ENCODE measurements around the gene SMARCC1.
"Not testable (repeated sequence)": the region's sequence is repeated elsewhere in the genome, so short reads cannot be mapped to it uniquely, and the experiment has no call there.

Gene SMARCC1

DNA sequence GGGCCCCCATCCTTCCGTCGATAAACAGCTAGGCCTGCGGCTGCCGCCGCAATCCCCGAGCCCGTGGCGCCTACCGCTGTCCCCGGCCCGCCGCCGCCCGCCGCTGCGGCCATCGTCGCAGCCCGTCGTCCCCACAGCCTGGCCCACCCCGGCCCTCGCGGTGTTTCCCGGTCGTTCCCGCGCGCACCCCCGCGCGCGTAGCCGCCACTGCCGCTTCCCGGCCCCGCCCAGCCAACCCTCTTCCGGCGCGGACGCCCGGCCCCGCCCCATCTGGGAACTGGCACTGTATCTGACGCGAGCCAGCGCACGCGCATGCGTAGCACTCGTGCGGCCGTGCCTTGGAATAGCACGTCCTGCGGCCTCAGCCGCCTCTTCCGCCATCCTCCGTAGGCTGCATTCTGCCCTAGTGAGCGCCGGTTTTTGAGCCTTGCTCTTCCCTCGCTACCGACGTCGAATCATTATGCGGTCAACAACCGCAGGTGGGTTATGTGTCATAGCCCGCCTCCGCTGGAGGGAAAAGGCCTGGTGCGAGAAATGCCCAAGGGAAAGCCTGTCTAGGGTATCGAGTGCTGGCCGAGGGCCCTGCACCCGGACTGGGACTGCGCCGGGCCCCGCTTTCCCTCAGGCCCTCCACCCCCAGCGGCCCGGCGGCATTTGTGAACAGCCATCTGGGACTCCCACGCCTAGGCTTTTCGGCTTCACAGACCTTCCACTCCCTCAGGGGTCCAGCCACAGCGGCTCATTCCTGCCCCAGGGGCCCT is at the start of gene SMARCC1:
Gene SMARCC1, minus strand, starts transcription at position 209 of the 761 bp plus-strand sequence. Its CDS starts 96 bp downstream, at position 113.
- DNase-seq (ENCODE audit: low read depth in 1 of 2, low spot score in 1 of 2), result peak; percentile 94

DNA sequence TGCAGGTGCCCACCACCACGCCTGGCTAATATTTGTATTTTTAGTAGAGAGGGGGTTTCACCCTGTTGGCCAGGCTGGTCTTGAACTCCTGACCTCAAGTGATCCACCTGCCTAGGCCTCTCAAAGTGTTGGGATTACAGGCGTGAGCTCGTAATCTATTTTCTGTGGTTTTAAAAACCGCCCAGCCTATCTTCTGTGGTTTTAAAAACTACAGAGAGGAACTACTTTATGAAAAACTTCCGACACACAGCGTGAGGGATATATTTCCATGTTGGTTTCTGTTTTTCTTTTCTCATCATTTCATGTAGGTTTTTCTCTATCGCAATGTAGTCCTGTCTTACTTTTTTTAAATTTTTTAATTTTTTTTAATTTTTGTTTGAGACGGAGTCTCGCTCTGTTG is 47.8 kb upstream of the SMARCC1 start:
- DNase-seq (ENCODE audit: low read depth in 1 of 2, low spot score in 1 of 2), result not testable (repeated sequence)

DNA sequence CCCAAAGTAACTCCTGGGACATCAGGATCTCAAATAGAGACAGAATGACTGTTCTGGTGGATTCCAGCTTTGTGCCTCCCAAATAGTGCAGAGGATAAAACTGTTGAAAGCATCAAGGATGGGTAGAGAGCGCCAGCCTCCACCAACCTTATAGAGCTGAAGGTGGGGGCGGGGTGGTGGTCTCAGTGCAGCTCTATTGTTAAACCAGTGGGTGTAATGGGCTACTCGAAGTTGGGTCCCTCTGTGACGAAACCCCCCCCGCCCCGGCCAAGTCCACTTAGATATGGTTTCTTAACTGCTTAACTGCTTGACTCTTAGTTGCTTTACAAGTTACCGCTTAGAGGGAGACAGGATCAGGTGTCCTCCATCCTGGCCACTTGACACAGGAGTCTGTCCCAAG is 43.9 kb upstream of the SMARCC1 start:
- DNase-seq (ENCODE audit: low read depth in 1 of 2, low spot score in 1 of 2), result no peak

DNA sequence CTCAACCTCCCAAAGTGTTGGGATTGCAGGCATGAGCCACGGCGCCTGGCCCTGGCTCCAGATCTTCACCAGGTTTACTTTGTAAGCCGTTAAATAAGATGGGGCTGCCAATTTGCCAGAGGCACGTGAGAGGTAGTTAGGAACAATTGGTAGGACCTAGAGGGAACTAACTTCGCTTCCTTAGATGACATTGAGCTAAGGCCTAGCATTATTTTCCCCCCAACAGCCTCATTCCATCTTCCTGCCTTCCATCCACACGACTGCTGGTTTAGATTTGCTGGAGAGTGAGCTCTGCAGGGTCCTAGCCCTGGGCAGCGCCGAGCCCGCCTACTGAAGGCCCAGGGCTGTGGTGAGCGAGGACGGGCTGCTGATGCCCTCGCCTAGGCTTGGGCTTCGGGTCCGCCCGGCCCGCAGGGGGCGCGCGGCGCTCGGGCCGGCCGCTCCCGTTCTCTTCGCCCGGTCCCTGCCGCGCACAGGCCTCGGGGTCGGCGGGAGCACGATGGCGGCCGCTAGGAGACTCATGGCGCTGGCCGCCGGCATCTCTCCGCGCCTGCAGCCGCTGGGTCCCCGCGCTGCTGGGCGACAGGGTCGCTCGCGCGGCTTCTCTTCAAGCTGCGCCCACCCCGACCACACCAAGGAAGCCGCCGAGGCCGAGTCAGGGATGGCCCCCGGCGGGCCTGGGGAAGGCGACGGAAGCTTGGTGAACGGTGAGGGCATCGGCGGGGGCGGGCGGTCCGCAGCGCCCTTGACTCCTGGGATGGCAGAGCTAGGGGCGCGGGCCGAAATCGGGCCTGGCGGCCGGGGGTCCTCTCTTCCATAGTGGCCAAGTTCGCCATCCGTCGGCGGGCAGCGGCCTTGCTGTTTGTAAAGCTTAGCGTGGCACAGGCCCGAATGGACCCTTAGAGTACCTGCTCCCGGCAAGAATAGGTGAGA is 43.1 kb upstream of the SMARCC1 start:
- peak; percentile 62 to 67 for DNase-seq (ENCODE audit: low read depth in 1 of 2, low spot score in 1 of 2)

DNA sequence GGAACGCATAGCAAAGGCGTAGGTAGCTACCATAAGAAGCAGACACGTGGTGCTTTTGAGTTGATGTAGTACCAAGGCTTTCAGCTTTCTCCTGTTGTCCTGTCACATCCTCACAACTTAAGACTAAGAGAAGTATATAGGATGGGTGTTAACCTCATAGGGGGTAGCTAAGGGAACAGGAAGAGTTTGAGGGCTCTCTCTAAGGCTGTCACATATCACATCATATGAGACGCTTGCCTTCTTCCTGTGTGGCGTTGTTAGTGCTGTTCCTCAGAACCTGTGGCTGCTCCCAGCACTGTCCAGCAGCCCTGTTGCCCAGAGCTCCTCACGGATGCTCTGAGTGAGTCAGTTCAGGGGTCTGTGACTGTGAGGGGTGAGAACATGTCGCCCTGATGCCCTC is 35.9 kb upstream of the SMARCC1 start:
- no peak for DNase-seq (ENCODE audit: low read depth in 1 of 2, low spot score in 1 of 2)

DNA sequence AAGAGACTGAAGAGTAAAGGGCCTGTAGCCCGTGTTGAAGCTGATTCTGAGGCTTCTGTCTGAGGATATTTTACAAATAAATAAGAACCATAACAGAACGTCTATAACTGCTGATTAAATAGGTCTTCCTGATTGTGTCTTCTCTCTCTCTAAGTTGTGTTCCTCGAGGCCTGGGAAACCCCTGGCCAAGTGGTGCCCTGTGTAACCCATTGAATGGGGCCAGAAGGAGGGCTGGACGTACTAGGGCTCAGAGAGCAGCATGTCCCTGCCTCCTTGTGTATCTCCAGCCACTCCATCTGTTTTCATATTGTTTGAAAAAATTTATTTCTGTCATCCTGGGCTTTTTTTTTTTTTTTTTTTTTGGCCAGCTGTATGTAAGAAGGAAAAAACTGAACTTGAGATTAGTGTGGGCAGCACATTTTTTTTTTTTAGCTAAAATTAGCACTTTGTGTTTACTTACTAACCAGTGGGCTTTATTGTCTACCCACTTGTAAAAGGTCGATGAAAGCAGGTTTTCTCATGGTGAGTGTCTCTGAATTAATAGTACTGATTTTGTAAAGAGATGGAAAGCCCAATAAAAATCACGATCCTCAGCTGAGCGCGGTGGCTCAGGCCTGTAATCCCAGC is 32.0 kb upstream of the SMARCC1 start:
- DNase-seq (ENCODE audit: low read depth in 1 of 2, low spot score in 1 of 2), result no peak

DNA sequence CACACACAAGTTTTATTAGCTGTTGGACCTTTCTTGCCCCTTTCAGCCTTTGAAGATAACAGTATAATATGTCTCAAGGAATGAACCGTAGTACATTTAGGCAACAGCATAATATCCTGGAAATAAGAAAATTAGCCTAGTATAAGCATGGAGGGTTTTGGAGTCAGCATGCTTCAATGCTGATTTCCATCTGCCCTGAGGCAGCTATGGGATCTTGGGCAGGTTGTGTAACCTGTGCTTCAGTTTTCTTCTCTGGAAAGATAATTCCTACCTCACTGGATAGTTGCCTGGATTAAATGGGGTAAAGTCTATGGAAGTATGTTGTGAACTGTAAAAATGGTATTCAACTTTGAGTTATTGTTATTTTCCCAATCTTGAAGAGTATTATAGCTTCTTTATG is 22.9 kb upstream of the SMARCC1 start:
- no peak for DNase-seq (ENCODE audit: low read depth in 1 of 2, low spot score in 1 of 2)

DNA sequence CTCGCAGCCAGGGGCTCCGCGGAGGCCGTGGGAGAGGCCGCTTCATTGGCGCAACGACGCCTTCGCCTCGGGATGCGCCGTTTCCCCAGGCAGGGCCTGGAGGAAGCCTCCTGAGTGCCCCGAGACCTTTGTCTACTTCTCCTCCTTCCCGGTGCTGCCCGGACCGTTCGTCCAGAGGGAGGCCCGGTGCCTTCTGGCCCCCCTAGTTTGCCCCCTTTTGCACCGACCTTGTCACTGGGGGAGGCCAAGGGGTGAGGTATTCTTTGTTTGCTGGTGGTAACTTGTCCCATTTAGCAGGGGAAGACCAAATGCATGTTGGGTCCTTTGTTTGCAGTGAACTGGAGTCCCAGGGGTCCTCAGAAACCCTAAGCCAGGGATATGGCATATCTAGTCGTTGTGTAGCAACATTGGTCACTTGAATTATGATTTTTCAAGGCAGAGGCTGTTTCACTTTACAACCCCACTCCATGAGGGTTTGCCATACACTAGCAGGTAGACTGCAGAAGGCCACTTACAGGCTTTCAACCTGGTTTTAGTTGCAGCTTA is 21.9 kb upstream of the SMARCC1 start:
- DNase-seq (ENCODE audit: low read depth in 1 of 2, low spot score in 1 of 2), result no peak

DNA sequence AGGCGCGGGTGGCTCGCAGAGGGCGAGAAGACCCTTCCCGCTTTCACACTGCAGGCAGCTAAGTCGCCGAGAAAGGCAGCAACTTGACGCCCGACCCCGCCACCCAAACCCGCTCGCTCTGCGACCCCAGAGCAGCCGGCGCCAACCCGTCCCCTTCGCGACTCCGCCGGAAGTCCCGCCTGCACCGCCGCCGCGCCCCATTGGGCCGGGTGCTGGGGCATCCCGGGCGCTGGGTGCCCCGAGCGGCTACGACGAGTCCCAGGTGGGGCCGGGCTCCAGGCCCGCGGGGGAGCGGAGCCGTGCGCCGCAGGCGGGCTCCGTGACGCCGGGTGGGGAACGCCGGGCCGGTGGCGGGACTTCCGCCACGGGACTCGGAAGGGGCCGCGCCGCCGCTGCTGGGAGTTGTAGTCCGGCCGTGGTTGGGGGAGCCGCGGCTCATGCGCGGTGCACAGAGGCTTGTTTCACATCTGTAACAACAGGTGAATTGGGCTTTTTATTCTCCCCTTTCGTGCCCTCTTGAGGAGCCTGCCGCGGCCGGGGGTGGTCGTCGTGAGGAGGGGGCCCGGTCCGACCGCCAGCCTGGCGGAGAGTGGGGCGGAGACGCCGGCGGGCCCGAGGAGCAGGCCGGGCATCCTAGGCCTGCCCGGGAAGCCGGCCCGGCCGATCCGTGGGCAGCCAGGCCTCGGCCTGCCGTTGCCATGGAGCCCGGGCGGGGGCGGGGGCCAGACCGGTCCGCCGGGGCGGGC is 21.2 kb upstream of the SMARCC1 start, which contains the start of gene DHX30:
Gene DHX30, plus strand, starts transcription at position 405 of the 746 bp plus-strand sequence. CDS start 7,546 bp downstream, outside the sequence.
- DNase-seq (ENCODE audit: low read depth in 1 of 2, low spot score in 1 of 2), result peak; percentile 67 to 77

DNA sequence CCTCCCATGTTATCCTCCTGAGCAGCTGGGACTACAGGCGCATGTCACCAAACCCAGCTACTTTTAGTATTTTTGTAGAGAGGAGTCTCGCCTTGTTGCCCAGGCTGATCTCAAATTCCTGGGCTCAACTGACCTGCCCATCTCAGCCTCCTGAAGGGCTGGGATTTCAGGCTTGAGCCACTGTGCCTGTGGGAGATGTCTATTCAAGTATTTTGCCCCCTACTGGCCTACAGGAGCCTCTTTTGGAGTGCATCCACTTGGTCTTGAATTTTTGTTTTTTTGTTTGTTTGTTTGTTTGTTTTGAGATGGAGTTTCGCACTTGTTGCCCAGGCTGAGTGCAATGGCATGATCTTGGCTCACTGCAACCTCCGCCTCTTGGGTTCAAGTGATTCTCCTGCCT is 18.0 kb upstream of the SMARCC1 start:
- DNase-seq (ENCODE audit: low read depth in 1 of 2, low spot score in 1 of 2), result no peak

DNA sequence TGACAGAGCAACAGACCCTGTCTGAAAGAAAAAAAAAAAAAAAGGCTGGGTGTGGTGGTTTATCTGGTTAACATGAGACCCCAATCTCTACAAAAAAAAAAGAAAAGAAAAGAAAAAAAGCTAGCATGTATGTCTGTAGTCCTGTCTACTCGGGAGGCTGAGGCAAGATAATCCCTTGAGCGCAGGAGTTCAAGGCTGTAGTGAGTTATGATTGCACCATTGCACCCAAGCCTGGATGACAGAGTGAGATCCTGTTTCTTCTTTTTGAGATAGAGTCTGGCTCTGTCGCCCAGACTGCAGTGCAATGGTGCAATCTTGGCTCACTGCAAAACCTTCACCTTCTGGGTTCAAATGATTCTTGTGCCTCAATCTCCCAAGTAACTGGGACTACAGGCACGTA is 12.9 kb upstream of the SMARCC1 start:
- no peak for DNase-seq (ENCODE audit: low read depth in 1 of 2, low spot score in 1 of 2)

DNA sequence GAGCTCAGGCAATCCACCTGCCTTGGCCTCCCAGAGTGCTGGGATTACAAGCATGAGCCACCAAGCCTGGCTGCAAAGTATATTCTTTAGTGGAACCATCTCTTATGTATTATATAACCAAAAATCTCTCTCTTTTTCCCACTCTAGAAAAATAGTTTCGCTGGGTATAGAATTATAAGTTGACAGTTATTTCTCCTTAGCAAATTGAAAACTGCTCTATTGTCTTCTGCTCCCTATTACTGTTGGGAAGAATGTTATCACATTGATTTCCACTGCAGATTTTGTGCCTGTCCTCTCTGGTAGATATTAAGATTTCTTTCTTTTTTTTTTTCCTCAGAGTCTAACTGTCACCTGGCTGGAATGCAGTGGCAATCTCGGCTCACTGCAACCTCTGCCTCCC is 11.0 kb upstream of the SMARCC1 start:
- DNase-seq (ENCODE audit: low read depth in 1 of 2, low spot score in 1 of 2), result no peak

DNA sequence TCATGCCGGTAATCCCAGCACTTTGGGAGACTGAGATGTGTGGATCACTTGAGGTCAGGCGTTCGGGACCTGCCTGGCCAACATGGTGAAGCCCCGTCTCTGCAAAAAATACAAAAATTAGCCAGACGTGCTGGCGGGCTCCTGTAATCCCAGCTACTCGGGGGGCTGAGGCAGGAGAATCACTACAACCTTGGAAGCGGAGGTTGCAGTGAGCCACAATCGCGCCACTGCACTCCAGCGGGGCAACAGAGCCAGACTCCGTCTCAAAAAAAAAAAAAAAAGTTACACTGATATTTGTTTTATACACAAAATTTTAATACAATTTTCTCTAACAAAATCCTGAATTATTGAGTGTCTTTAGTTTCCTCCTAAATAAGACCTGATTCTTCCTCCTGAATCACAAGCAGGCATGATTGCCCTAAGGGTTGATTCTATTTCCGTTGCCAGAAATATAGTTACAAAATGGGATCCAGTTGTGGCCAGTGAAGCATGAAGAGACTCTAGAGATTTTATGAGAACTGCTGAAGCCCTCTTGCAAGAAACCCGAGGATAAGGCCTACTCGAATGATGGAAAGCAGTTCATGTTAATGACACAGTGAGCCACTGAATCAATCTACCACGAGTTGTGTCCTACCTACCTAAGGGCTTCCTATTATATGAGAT is 9.6 kb upstream of the SMARCC1 start:
- no peak for DNase-seq (ENCODE audit: low read depth in 1 of 2, low spot score in 1 of 2)

DNA sequence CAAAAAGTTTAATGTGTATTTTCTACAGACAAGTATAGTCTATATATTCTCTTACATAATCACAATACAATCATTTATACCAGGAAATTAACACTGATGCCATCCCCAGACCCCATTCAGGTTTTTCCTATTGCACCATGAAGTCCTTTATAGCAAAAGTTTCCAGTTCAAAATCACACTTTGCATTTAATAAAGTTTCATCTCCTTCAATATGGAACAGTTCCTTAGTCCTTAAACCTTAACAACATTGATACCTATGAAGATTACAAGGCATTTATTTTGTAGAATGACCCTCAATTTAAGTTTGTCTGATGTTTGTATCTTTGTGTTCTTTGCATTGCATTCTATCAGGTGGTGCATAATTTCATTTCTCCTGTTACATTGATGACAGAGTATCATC is 2.0 kb upstream of the SMARCC1 start:
- DNase-seq (ENCODE audit: low read depth in 1 of 2, low spot score in 1 of 2), result no peak

DNA sequence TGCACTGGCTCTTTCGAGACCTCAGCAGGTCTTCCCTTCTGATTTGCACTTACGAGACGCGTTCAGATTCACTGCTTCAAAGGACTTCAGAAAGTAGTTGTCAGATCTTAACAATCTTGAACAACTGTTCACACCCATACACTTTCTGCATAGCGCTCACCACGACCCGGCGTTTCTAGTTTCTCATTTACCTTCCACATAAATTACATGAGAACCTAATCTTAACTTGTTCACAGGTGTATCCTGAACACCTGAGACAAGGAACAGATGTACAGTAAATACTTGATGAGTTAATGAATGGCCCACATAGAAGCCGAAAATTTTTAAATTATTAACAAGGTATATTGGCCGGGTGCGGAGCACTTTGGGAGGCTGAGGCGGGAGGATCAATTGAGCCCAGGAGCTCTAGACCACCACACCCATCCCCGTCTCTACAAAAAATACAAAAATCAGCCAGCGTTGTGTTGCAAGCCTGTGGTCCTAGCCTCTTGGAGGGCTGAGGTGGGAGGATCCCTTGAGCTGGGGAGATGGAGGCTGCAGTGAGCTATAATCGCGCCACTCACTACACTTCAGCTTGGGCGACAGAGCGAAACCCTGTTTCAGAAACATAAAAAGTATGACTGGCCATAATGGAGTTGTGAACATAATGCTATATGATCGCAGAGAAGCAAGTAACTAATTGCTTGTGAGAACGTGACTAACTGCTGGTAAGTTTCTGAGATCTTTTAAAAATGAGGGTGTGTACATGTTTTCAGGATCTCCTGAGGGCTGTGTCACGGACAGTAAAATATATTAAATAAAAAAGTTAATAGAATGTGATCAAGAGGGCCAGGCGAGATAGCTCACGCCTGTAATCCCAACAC is 984 bp upstream of the SMARCC1 start:
- DNase-seq (ENCODE audit: low read depth in 1 of 2, low spot score in 1 of 2), result no peak

DNA sequence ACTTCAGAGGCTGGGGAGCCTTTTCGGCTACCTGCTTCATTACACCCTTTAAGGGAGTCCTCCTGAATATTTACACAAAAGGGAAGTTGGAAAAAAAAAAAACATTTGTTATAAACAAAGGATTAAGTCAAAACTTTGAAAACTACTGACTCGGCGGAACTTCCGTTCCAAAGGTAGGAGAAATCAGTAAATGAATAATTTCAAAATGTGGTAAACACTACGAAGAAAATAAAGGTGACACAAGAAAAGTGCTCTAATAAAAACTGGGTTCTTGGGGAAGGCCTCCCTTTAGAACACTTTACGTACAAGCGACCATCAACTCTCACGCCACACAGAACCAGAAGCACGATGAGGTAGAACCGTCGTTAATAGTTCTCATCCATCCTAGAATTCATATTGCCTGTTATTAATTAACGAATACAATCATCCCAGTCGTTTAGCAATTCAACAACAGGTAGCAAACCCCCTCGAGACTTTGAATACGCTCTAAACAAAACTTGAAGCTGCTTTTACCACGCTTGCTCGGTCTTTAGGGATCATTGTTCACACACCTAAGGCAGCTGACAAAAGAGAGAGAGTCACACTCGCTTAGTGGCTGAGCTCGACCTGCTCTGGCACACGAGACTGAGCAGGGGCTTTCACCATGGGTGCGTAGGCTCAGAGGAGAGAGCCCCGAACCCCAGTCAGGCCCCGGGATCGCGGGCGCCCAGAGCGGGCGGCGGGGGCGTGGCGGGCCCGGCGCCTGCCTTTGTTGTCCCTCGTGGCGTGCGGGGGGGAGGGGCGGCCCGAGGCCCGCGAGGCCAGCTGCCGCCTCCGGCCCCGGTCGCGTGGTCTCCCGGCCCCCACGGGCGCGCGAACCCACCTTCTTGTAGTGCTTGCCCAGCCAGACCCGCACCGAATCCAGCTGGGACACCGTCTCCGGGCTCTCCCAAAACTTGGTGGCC is 680 bp downstream of the SMARCC1 start:
- DNase-seq (ENCODE audit: low read depth in 1 of 2, low spot score in 1 of 2), result peak; percentile 36 to 59

DNA sequence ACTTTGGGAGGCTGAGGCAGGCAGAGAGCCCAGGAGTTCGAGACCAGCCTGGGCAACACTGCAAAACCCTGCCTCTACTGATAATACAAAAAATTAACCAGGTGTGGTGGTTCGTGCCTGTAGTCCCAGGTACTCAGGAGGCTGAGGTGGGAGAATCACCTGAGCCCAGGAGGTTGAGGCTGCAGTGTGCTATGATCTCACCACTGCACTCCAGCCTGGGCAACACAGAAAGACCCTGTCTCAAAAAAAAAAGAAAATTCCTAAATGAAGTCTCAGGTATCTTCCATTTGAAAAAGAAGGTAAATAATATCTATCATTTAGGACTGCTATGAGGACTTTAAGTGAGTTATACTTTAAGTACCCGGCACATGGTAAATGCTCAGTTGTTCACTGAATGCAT is 2.9 kb downstream of the SMARCC1 start:
- no peak for DNase-seq (ENCODE audit: low read depth in 1 of 2, low spot score in 1 of 2)

DNA sequence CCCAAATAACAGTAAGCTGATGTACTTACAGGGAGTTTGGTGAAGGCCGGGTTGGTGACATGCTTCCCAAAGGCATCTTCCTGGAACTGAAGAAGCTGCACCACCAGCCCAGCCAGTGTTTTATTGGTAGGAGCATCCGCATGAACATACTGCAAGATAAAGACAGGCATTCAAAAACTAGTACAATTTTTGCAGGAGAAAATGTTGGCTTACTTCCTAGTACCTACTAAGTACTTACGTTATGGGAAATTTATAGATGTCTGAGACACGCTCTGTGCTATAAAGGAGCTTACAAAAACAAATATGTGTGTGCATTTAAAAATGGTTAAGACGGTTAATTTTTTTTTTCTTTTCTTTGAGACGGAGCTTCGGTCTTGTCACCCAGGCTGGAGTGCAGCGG is 8.9 kb downstream of the SMARCC1 start:
- no peak for DNase-seq (ENCODE audit: low read depth in 1 of 2, low spot score in 1 of 2)

Data from stimulated activated CD4-positive, alpha-beta T cell treated with anti-CD3 and anti-CD28 coated beads, Interleukin-15, amount 100 ng/mL, for 1 hour (primary cell).